Measurements from ENCODE around the gene ATG4D. TPM values are rescaled to one million over a fixed set of nuclear protein-coding genes. Genes with fewer than 3 reads are reported as not detected.

The ATG4D gene
- total RNA-seq, 1 donor from 2014 or later, result 30.9 TPM

DNA sequence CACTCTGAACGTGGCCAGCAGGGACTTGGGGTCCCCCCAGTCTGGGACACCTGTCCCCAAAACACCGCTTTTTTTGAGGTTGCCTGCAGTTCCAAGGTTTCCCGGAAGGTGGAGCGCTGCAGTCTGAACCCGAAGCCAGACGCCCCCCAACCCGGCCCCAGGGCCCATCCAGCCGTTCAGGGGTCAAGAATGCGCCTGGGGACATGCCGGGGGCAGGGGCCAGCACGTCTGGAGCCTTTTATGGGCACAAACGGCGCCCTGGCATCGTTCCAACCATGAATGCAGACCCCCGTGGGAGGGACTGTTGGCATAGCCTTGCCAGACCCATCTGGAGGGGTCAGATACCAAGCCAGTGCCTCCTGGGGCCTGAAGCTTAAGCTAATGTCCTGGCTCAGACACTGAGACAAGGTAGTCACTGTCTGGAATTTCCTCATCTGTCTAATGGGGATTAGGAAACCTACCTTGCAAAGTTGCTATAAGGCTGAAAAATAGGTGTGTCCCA lies 33.4 kb upstream of the ATG4D start:
- peaks cover 8% of the 10 kb centered on the region for H3K4me1 Mint-ChIP-seq (ENCODE audit: unreplicated experiment)
- no peak overlapping the region for H3K27ac Mint-ChIP-seq (ENCODE audit: unreplicated experiment)
- H3K9me3 Mint-ChIP-seq (ENCODE audit: unreplicated experiment), result no peaks in the 10 kb centered on the region
- H3K4me3 Mint-ChIP-seq (ENCODE audit: unreplicated experiment), result no peak overlapping the region
- TF ChIP-seq, protein P1, sequence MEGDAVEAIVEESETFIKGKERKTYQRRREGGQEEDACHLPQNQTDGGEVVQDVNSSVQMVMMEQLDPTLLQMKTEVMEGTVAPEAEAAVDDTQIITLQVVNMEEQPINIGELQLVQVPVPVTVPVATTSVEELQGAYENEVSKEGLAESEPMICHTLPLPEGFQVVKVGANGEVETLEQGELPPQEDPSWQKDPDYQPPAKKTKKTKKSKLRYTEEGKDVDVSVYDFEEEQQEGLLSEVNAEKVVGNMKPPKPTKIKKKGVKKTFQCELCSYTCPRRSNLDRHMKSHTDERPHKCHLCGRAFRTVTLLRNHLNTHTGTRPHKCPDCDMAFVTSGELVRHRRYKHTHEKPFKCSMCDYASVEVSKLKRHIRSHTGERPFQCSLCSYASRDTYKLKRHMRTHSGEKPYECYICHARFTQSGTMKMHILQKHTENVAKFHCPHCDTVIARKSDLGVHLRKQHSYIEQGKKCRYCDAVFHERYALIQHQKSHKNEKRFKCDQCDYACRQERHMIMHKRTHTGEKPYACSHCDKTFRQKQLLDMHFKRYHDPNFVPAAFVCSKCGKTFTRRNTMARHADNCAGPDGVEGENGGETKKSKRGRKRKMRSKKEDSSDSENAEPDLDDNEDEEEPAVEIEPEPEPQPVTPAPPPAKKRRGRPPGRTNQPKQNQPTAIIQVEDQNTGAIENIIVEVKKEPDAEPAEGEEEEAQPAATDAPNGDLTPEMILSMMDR (IDR thresholded peaks at IDR 0.05), result peak; percentile 78
- peak; percentile 86 for DNase-seq (ENCODE audit: extremely low spot score, unreplicated experiment)
- peaks cover 2% of the 10 kb centered on the region for H3K36me3 Mint-ChIP-seq (ENCODE audit: unreplicated experiment)
- no peaks in the 10 kb centered on the region for H3K27me3 Mint-ChIP-seq (ENCODE audit: unreplicated experiment)

DNA sequence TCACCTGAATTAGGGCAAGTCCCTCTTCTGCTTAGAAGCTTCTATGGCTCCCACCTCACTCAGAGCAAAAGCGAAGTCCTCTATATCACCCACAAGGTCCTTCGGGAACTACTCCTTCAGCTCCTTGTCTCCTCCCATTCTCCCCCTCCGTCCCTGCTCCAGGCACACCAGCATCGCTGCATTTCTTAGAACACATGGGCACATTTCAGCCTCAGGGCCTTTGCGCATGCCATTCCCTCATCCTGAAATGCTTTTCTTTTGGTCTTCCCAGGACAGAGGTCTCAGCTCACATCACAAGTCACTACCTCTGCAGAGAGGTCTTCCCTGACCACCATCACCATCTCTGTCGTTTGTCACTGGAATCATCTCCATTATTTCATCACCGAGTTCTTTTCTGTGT lies 30.5 kb upstream of the ATG4D start:
- Mint-ChIP-seq H3K36me3 (ENCODE audit: unreplicated experiment) (peaks cover 2% of the 10 kb centered on the region), H3K27ac (ENCODE audit: unreplicated experiment) (no peak overlapping the region), H3K27me3 (ENCODE audit: unreplicated experiment) (no peaks in the 10 kb centered on the region), H3K4me1 (ENCODE audit: unreplicated experiment) (peaks cover 21% of the 10 kb centered on the region), H3K4me3 (ENCODE audit: unreplicated experiment) (no peak overlapping the region), H3K9me3 (ENCODE audit: unreplicated experiment) (no peaks in the 10 kb centered on the region)
- no peak for DNase-seq (ENCODE audit: extremely low spot score, unreplicated experiment)
- TF ChIP-seq, protein P1 (IDR thresholded peaks at IDR 0.05), result no peak

DNA sequence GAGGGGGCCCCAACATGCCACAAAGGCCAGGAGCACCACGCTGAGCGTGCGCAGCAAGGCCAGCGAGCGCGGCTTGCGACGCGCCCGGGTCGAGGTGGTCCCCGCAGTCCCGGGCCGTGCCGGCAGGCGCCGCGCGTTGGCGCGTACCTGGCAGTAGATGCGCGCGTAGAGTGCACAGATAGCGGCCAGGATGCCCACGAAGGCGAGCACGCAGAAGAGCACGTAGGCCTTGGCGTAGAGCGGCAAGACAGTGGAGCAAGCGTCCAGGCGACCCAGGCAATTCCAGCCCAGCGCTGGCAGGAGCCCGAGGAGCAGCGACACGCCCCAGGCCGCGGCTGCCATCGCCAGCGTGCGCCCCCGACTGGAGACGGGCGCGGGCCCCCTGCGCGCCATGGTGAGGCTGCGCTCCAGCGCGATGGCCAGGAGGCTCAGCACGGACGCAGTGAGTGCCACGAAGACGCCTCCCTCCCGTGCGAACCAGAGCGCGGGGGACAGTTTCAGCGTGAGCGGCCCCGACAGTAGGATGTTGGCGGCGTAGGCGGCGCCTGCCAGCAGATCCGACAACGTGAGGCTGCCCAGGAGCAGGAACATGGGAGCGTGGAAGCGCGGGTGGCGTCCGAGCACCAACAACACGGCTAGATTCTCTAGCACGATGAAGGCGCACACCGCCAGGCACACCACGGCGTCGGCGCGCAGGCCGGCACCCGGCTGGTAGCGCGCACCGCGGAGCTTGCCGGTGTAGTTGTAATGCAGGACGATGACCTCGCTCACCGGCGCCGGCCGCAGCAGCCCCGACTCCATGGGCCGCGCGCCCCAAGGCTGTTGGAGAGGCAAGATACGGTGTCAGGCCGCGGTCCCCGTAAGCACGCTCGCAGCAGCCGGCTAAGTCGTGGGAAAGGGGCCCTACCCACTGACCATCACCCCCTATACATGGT lies 29.2 kb upstream of the ATG4D start:
- TF ChIP-seq, protein P1 (IDR thresholded peaks at IDR 0.05), result no peak
- H3K27me3 Mint-ChIP-seq (ENCODE audit: unreplicated experiment), result no peaks in the 10 kb centered on the region
- H3K27ac Mint-ChIP-seq (ENCODE audit: unreplicated experiment), result no peak overlapping the region
- no peaks in the 10 kb centered on the region for H3K9me3 Mint-ChIP-seq (ENCODE audit: unreplicated experiment)
- peaks cover 2% of the 10 kb centered on the region for H3K36me3 Mint-ChIP-seq (ENCODE audit: unreplicated experiment)
- no peak for DNase-seq (ENCODE audit: extremely low spot score, unreplicated experiment)
- no peak overlapping the region for H3K4me3 Mint-ChIP-seq (ENCODE audit: unreplicated experiment)
- H3K4me1 Mint-ChIP-seq (ENCODE audit: unreplicated experiment), result peaks cover 31% of the 10 kb centered on the region

DNA sequence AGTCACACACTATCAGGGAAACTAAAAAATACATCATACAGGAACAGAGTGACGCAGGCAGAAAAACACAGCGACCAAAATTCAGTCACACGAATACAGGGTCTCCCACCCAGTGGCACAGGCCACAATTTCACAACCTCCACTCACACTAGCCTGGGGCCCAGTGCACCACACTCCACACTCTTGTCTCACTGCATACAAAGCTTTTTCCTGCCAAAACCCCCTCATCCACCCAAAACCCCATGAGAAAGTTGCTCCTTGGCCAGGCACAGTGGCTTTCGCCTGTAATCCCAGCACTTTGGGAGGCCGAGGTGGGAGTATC lies 27.7 kb upstream of the ATG4D start:
- Mint-ChIP-seq H3K4me1 (ENCODE audit: unreplicated experiment) (peaks cover 32% of the 10 kb centered on the region), H3K27ac (ENCODE audit: unreplicated experiment) (no peak overlapping the region), H3K9me3 (ENCODE audit: unreplicated experiment) (no peaks in the 10 kb centered on the region), H3K27me3 (ENCODE audit: unreplicated experiment) (no peaks in the 10 kb centered on the region), H3K36me3 (ENCODE audit: unreplicated experiment) (peaks cover 2% of the 10 kb centered on the region), H3K4me3 (ENCODE audit: unreplicated experiment) (peak overlapping the region; percentile 76)
- no peak for DNase-seq (ENCODE audit: extremely low spot score, unreplicated experiment)
- TF ChIP-seq, protein P1 (IDR thresholded peaks at IDR 0.05), result no peak

DNA sequence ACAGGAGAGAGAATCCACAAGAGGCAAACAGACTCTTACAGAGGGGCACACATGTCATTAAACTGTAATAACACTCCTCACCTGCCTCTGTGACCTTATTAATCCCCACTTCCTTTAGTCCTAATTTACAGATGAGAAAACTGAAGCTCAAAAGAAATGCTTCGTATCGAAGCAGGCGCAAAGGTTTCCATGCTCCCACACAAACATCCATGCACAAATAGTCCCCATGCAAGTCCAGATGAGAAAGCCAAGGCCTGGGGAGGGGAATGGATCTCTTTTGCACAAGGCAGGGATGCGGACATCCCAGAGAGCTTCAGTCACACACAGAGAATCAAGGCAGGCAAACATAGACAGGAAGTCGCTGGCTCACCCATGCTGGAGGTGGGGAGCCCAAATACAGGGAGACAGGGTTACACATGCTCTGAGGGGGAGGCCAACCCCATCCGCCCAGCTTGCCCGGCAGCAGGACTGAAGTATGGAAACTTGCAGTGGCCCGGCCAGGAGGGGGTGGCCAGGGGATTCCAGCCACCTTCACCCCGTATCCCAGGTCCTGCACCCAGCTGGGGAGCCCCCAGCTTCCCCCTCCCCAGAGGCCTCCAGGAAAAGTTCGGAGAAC lies 26.9 kb upstream of the ATG4D start:
- Mint-ChIP-seq H3K9me3 (ENCODE audit: unreplicated experiment) (no peaks in the 10 kb centered on the region), H3K27ac (ENCODE audit: unreplicated experiment) (peak overlapping the region; percentile 46), H3K4me1 (ENCODE audit: unreplicated experiment) (peaks cover 32% of the 10 kb centered on the region), H3K27me3 (ENCODE audit: unreplicated experiment) (no peaks in the 10 kb centered on the region), H3K4me3 (ENCODE audit: unreplicated experiment) (peak overlapping the region; percentile 76), H3K36me3 (ENCODE audit: unreplicated experiment) (peaks cover 2% of the 10 kb centered on the region)
- TF ChIP-seq, protein P1 (IDR thresholded peaks at IDR 0.05), result no peak
- no peak for DNase-seq (ENCODE audit: extremely low spot score, unreplicated experiment)

Measured in osteocyte (in vitro differentiated cells).